HEK293T (cell line): ENCODE results near the gene TEC.
"Not testable (repeated sequence)": the region's sequence is repeated elsewhere in the genome, so short reads cannot be mapped to it uniquely, and the experiment has no call there.

Source experiments
- CTCF ChIA-PET: fragments of 350-600 bp; formaldehyde crosslinking; extraction: SDS; loops from one replicate; lab custom pipeline; 2021; ENCODE audit warnings: antibody characterized with exemption, inconsistent platforms; lab: Yijun Ruan, JAX
- POLR2A ChIA-PET: fragments of 350-600 bp; formaldehyde crosslinking; extraction: SDS; loops from one replicate; lab custom pipeline; 2020; ENCODE audit warnings: antibody characterized with exemption, inconsistent platforms; lab: Yijun Ruan, JAX
- DNase-seq: peaks from one replicate; pipeline ENCODE4 v3.0.0; 2012; ENCODE audit warnings: mixed read lengths; ENCODE audit errors: extremely low spot score
- ARNT ChIP-seq: fragments of 450-650 bp; IDR thresholded peaks from 2 replicates; pipeline ENCODE4 v1.6.1; 2017; ENCODE audit warnings: mild to moderate bottlenecking
- BHLHE40 ChIP-seq: fragments of 450-650 bp; IDR thresholded peaks from 2 replicates; pipeline ENCODE4 v1.6.1; 2016; ENCODE audit warnings: mild to moderate bottlenecking, moderate library complexity, borderline replicate concordance
- CTBP1 ChIP-seq: fragments of 450-650 bp; IDR thresholded peaks from 2 replicates; pipeline ENCODE4 v1.6.1; 2016; ENCODE audit warnings: borderline replicate concordance
- ELF4 ChIP-seq: fragments of 450-650 bp; IDR thresholded peaks from 2 replicates; pipeline ENCODE4 v1.6.1; 2017; ENCODE audit warnings: antibody characterized with exemption
- FOXA1 ChIP-seq: fragments of 450-650 bp; IDR thresholded peaks from 2 replicates; pipeline ENCODE4 v1.6.1; 2016; ENCODE audit warnings: mild to moderate bottlenecking
- FOXK2 ChIP-seq: fragments of 450-650 bp; IDR thresholded peaks from 2 replicates; pipeline ENCODE4 v1.6.1; 2016; ENCODE audit warnings: mild to moderate bottlenecking
- FOXM1 ChIP-seq: fragments of 450-650 bp; IDR thresholded peaks from 2 replicates; pipeline ENCODE4 v1.6.1; 2017; ENCODE audit warnings: mild to moderate bottlenecking, borderline replicate concordance
- HDGF ChIP-seq: fragments of 450-650 bp; IDR thresholded peaks from 2 replicates; pipeline ENCODE4 v1.6.1; 2017; ENCODE audit warnings: antibody characterized with exemption, borderline replicate concordance
- L3MBTL2 ChIP-seq: fragments of 450-650 bp; conservative IDR thresholded peaks from 2 replicates; pipeline ENCODE4 v1.6.1; 2016; ENCODE audit warnings: mild to moderate bottlenecking
- LEF1 ChIP-seq: fragments of 450-650 bp; IDR thresholded peaks from 2 replicates; pipeline ENCODE4 v1.6.1; 2017; ENCODE audit warnings: mild to moderate bottlenecking, borderline replicate concordance
- NFRKB ChIP-seq: fragments of 450-650 bp; IDR thresholded peaks from 2 replicates; pipeline ENCODE4 v1.6.1; 2016; ENCODE audit warnings: mild to moderate bottlenecking, moderate library complexity
- SP1 ChIP-seq: fragments of 450-650 bp; IDR thresholded peaks from 2 replicates; pipeline ENCODE4 v1.6.1; 2017
- SUZ12 ChIP-seq: fragments of 450-650 bp; IDR thresholded peaks from 2 replicates; pipeline ENCODE4 v1.6.1; 2016; ENCODE audit warnings: mild to moderate bottlenecking
- TARDBP ChIP-seq: fragments of 450-650 bp; IDR thresholded peaks from 2 replicates; pipeline ENCODE4 v1.6.1; 2016
- ZNF384 ChIP-seq: fragments of 450-650 bp; IDR thresholded peaks from 2 replicates; pipeline ENCODE4 v1.6.1; 2016
- TF ChIP-seq, protein P1 (sequence below): fragments of 450-650 bp; IDR thresholded peaks from 2 replicates; pipeline ENCODE4 v1.6.1; 2016

TEC gene

DNA sequence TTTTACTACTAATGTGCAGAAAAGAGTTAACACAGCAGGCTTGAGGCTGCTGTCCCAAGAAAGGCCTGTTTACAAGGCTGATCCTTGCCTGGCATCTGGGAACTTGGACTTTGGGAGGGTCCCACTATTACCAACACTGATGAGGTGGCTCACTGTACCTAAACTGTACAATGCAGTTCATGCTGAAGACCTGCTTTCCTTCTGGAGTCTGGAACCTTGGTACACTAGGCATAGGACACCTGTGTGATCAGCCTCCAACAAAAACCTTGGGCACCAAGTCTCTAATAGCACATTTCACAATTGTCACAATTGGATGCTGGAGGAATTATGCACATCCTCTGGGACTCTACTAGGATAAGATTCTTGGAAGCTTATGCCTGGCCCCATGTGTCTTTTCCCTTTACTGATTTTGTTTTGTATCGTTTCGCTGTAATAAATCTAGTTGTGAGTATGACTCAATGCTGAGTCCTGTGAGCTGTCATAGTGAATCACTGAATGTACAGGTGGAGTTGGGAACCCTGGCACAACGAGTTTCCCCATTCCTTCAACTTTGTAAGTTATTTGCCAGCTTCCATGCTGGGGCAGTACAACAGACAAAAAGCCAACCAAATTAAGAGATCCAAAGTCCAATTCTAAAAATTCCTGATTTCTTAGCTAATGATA, 45.9 kb downstream of the TEC start:
- DNase-seq: no peak
- CTCF ChIA-PET: no interaction called here
- POLR2A ChIA-PET: no interaction called here

DNA sequence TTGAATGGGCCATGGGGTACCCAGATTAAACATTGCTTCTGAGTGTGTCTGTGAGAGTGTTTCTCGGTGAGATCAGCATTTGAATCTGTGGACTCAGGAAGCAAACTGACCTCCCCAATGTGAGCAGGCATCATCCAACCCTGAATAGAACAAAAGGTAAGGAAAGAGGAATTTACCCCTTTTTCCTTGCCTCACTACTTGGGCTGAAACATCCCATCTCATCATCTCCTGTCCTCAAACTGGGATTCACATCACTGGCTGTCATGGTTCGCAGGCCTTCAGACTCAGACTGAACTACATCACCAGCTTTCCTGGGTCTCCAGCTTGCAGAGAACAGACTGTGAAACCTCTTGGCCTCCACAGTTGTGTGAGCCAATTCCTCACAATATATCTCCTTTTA, 47.1 kb downstream of the TEC start:
- DNase-seq: no peak
- TF ChIP-seq ZNF384 (no peak), HDGF (no peak), SP1 (no peak), FOXA1 (no peak), L3MBTL2 (no peak), TARDBP (no peak), FOXM1 (no peak)
- TF ChIP-seq, protein P1, sequence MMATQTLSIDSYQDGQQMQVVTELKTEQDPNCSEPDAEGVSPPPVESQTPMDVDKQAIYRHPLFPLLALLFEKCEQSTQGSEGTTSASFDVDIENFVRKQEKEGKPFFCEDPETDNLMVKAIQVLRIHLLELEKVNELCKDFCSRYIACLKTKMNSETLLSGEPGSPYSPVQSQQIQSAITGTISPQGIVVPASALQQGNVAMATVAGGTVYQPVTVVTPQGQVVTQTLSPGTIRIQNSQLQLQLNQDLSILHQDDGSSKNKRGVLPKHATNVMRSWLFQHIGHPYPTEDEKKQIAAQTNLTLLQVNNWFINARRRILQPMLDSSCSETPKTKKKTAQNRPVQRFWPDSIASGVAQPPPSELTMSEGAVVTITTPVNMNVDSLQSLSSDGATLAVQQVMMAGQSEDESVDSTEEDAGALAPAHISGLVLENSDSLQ: no peak
- CTCF ChIA-PET: no interaction called here
- POLR2A ChIA-PET: no interaction called here

More for the DNA sequence above, 45.9 kb downstream of the TEC start:
- TF ChIP-seq FOXK2: no peak
- no peak for TF ChIP-seq SUZ12
- no peak for TF ChIP-seq TARDBP
- TF ChIP-seq FOXA1: no peak
- TF ChIP-seq ZNF384: no peak
- TF ChIP-seq L3MBTL2: no peak

DNA sequence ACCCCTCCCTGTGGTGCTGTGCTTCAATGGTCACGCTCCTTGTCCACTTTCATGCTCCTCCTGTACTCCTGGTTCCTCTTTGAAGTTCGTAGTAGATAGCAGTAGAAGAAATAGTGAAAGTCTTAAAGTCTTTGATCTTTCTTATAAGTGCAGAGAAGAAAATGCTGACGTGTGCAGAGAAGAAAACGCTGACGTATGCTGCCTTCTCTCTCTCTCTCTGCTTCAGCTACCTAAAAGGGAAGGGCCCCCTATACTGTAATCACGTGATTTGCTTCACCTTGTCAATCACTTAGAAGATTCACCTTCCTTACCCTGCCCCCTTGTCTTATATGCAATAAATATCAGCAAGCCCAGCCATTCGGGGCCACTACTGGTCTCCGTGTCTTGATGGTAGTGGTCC, 50.2 kb downstream of the TEC start:
- DNase-seq, POLR2A ChIA-PET: not testable (repeated sequence)
- CTCF ChIA-PET: interaction anchor here (0.6 kb wide), 1 partner anchor 114 kb away, joined by 3 read pairs; no protein-coding TSS in a partner anchor

DNA sequence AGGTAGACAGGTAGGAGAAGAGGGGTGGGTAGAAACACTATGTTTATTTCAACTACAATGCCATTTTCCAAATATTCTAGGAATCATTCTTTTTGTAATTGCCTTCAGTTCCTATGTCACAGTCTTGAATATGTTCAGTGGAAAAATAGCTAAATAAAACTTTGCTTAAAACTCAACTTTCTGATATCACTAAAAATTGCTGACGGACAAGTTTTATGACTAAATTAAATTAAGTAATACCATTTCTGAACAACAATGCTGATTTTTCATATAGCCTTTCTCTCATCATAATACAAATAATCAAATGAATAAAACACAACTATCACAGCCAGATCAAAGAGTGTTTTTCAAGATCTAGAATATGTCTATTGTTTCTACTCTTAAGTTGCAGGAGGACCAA, 53.1 kb downstream of the TEC start:
- POLR2A ChIA-PET: no interaction called here

DNA sequence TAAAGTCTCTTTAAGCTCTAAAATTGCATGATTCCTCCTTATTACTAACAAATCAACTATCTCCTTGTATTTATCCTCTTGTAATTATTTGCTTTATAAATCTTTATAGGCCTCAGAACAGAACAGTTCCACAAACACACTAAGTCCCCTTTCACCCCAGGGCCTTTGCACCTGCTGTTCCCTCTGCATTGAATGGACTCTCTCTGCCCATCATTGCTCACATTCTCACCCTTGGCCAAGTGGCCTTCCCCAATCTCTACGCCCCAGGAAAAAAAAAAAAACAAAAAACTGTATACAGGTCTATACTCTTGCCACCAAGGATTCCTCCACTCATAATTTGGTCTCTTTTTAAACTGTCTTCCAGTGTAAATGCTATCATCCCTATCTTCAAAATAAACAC, 53.7 kb downstream of the TEC start:
- no peak for DNase-seq
- CTCF ChIA-PET: no interaction called here
- POLR2A ChIA-PET: no interaction called here
- TF ChIP-seq FOXM1 (no peak), TARDBP (no peak), ARNT (no peak), SUZ12 (no peak), FOXK2 (no peak), CTBP1 (no peak)
- TF ChIP-seq, protein P1: no peak

More for the DNA sequence above, 53.1 kb downstream of the TEC start:
- no peak for TF ChIP-seq FOXA1
- no peak for TF ChIP-seq L3MBTL2
- no peak for TF ChIP-seq CTBP1
- no peak for TF ChIP-seq LEF1
- no peak for TF ChIP-seq SUZ12
- TF ChIP-seq, protein P1: no peak
- TF ChIP-seq BHLHE40: no peak
- no peak for TF ChIP-seq ARNT
- no peak for TF ChIP-seq NFRKB
- no peak for TF ChIP-seq ZNF384
- TF ChIP-seq ELF4: no peak
- no peak for TF ChIP-seq SP1
- no peak for TF ChIP-seq FOXM1
- CTCF ChIA-PET: no interaction called here
- no peak for DNase-seq

DNA sequence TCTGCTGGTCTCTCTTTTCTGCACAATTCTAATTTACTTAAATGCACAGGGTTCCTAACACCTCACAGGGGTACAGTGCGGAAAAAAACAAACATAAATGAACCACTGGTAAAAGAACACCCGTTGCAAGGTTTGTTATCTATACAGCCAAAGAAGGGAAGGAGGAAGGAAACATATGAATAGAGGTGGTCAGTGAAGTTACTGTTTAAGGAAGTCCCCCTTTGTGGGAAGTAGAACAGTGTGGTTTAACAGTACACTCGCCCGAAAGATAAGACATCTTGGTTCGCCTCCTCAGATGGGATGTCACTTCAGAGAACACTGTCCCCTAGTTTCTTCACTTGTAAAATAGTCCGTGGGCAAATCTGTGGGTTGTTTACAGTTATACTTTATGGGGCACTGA, 57.5 kb downstream of the TEC start:
- ChIA-PET POLR2A (no interaction called here), CTCF (no interaction called here)
- DNase-seq: no peak
- no peak for TF ChIP-seq ELF4
- no peak for TF ChIP-seq SUZ12
- no peak for TF ChIP-seq FOXA1
- TF ChIP-seq CTBP1: no peak

DNA sequence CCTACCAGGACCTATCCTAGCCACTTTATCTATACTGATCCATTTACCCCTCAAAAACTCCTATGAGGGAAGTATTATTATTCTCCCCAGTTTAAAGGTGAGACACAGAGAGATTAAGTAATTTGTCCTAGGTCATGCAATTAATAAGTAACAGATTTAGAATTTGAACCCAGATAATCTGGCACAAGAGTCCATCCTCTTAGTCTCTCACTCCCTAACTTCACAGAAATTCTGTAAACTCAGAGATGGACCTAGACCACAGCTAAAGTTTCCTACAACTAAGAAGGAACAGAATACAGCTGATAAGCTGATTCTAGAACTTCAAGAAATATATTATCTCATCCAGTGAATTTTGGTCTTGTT, 58.7 kb downstream of the TEC start:
- DNase-seq: no peak
- ChIA-PET POLR2A (no interaction called here), CTCF (no interaction called here)
- TF ChIP-seq SUZ12 (no peak), ZNF384 (no peak), FOXM1 (no peak), HDGF (no peak), L3MBTL2 (no peak), BHLHE40 (no peak), TARDBP (no peak), ARNT (no peak), SP1 (no peak), CTBP1 (no peak), LEF1 (no peak), NFRKB (no peak)
